ENCODE data around the gene CCBE1.

Gene CCBE1

GRCh38 chr18:59623456-59624368, 73.5 kb downstream of the CCBE1 start:
- DNase-seq (ENCODE audit: extremely low read depth in 1 of 2, low read depth in 1 of 2), result no peak

DNA sequence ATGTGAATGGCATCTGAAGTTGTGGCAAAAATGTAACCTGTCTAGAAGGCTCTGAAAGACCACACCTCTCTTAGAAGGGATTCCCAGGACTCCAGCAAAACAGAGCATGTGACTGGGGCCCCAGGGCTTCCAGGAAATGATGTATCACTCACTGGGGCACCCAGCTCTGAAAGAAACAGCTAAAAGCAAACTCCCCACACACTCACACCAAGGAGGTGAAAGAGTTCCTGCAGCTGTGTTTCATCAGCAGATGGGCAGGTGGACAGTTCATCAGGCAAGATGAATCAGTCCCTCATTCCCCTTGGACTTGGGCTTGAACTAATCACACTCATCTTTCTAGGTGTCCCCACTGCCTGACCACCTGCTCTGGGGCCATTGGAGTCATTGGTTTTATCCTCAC, 76.2 kb downstream of the CCBE1 start:
- DNase-seq (ENCODE audit: extremely low read depth in 1 of 2, low read depth in 1 of 2), result no peak

- no peak for DNase-seq (ENCODE audit: extremely low read depth in 1 of 2, low read depth in 1 of 2)
Observed at GRCh38 chr18:59620381-59620780, 76.8 kb downstream of the CCBE1 start.

DNA sequence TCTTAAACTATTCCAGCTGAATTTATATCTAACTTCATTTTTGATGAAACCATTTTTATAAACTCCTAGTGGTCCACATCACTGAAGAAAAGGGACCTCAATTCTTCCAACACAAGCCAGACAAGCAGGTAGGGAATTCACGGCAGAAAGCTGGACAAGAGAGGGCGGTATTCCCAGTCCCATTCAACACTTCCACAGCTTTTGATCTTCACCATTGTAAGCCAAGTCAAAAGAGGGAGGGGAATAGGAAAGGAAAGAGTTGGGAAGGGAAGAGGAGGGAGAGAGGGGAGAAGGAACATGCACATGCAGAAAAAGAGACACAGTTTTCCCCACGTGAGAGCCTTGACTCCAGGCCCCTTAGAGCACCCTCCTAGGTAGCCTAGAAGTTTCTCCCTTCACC, 77.4 kb downstream of the CCBE1 start:
- DNase-seq (ENCODE audit: extremely low read depth in 1 of 2, low read depth in 1 of 2), result no peak

- no peak for DNase-seq (ENCODE audit: extremely low read depth in 1 of 2, low read depth in 1 of 2)
Observed at GRCh38 chr18:59617468-59617932, 79.7 kb downstream of the CCBE1 start.

- DNase-seq (ENCODE audit: extremely low read depth in 1 of 2, low read depth in 1 of 2), result no peak
Observed at GRCh38 chr18:59616501-59616900, 80.7 kb downstream of the CCBE1 start.

DNA sequence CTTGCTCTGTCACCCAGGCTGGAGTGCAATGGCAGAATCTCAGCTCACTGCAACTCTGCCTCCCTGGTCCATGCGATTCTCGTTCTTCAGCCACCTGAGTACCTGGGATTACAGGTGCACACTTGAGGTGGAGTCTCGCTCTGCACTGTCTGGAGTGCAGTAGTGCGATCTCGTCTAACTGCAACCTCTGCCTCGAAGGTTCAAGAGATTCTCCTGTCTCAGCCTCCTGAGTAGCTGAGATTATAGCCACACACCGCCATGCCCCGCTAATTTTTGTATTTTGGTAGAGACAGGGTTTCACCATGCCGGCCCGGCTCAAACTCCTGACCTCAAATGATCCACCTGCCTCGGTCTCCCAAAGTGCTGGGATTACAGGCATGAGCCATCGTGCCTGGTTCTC, 83.3 kb downstream of the CCBE1 start:
- DNase-seq (ENCODE audit: extremely low read depth in 1 of 2, low read depth in 1 of 2), result no peak

- no peak for DNase-seq (ENCODE audit: extremely low read depth in 1 of 2, low read depth in 1 of 2)
Observed at GRCh38 chr18:59612381-59612780, 84.8 kb downstream of the CCBE1 start.

DNA sequence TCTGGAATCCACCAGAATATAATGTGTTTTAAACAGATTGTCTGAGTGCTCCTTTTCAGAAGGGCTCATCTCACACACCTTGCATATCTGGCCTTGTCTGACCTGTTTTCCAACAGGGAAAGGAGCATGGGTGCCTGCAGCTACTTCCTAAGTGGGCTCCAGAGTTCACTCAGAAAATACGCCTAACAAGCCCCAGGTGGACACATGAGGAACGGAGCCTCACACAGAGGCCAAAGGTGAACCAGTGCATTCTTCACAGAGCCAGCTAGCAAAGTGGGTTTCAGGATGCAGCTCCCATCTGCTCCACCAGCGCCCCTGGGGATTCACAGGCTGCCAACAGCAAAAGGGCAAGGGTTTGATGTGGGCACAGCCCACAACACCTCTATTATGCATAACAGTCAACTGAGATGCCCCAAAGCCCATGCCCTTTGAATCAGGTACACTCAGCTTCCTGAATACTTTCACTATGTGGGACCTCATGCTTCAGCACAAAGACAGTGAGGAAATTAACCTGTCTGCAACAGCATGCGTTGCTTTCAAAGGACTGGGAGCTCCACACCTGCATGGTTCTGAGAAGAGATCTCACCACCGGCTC, 86.6 kb downstream of the CCBE1 start:
- DNase-seq (ENCODE audit: extremely low read depth in 1 of 2, low read depth in 1 of 2), result no peak

DNA sequence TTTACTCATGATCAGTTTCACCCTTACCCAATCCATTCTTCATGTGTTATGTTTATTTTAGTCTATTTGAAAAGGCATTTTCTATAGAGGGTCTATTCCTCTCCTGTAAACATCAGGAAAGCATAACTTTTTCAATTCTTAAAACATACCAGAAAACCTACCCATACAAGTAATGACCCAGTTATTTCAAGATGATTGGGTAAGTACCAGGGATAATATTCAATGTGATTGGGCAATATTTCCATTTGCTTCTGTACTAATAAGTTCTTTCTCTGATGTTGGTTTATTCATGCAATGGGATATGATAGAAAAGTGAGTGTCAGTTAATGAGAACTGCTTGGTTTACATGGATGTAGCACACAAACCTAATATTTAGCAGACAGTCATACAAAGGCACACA, 87.6 kb downstream of the CCBE1 start:
- no peak for DNase-seq (ENCODE audit: extremely low read depth in 1 of 2, low read depth in 1 of 2)

- DNase-seq (ENCODE audit: extremely low read depth in 1 of 2, low read depth in 1 of 2), result no peak
Observed at GRCh38 chr18:59607471-59607870, 89.8 kb downstream of the CCBE1 start.

DNA sequence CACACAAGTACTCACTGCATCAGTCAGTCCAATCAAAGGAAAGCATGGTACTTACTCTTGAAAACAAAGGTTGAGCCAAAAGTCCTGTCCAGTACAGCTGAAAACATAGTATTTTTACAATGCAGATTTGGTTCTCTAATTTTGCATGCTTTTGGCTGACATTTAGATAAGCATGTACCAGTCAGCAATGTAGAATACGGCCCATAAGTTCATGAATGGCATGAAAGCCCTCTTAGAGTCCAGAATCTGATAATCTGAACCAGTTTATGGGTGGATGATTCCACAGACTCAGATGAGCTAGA, 90.2 kb downstream of the CCBE1 start:
- DNase-seq (ENCODE audit: extremely low read depth in 1 of 2, low read depth in 1 of 2), result no peak

GRCh38 chr18:59606193-59607077, 90.8 kb downstream of the CCBE1 start:
- no peak for DNase-seq (ENCODE audit: extremely low read depth in 1 of 2, low read depth in 1 of 2)

DNA sequence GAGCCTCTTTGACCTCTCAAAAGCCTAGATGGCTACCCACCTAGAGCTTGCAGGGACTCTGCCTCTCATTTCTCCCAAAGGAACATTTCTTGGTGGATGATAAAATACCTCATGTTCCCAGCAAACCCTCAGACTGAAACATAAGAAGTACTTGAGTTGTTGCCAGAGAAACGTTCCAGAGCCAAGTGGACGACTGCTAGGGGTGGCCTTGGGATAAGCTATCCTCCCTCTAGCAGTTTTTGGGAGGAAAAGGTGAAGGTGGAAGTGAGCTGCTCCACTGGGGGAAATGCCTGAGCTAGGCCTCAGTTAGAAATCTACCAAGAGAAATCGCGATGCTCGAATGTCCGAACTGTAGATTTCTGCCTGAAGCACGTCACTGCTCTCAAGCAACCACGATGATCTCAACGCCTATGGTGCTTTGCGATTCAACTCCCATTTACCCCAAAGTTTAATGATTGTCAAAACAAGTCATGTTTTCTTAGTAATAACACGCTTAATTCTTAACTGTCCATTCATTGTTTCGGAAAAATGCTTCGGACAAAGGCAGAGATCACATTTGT, 91.5 kb downstream of the CCBE1 start:
- no peak for DNase-seq (ENCODE audit: extremely low read depth in 1 of 2, low read depth in 1 of 2)

GRCh38 chr18:59604877-59605276, 92.3 kb downstream of the CCBE1 start:
- DNase-seq (ENCODE audit: extremely low read depth in 1 of 2, low read depth in 1 of 2), result no peak

DNA sequence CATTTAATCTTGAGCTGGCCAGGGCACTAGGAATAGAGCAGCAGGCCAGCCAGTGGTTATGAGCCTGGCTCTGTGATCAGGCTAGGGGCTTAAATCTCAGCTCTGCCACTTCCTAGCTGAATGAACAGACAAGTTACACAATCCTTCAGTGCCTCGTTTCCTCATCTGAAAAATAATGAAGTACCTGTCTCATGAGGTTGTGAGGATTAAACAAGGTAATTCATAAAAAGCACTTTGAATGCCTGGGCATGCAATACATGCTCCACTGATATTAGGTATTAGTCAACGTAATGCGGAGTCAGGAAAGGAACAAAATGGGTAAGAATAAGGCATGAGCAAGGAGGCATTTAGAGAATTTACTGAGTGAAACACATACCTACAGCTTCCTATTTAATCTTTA, 100.2 kb downstream of the CCBE1 start:
- DNase-seq (ENCODE audit: extremely low read depth in 1 of 2, low read depth in 1 of 2), result no peak

DNA sequence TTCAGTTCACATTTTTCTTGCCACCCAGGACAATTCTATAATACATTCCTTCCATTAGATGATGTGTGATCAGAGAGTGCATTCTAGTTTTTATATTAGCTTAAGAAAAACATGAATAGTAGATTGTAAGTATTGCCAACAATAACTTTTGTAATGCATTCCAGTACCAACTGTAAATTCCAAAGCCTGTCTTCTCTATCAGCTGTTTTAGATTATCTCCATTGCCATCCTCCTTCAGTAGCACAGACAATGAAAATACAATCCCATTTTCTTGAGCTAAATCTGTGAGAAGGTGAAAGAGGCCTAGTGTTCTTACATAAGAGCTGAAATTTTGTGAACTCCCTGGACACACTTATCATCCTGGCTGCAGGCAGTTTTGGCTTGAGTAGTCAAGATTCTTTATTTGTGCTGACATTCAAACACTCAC, 103.9 kb downstream of the CCBE1 start:
- no peak for DNase-seq (ENCODE audit: extremely low read depth in 1 of 2, low read depth in 1 of 2)

DNA sequence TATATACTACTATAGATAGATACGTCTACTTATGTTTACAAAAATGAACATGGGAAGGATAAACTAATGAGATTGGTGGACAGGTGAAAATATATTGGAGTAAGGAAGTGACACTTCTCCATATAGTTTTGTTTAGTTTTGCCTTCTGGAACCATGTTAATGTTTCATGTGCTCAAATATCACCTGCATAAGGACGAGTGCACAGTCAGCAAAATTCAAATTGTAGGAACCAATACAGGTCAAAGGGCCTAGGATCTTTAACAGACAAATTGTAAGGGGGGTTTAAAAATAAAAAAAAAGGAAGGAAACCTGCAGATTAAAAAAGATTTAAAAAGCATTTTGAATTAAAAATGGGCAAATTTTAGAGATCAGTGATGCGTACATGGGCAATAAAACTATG, 104.6 kb downstream of the CCBE1 start:
- DNase-seq (ENCODE audit: extremely low read depth in 1 of 2, low read depth in 1 of 2), result no peak

DNA sequence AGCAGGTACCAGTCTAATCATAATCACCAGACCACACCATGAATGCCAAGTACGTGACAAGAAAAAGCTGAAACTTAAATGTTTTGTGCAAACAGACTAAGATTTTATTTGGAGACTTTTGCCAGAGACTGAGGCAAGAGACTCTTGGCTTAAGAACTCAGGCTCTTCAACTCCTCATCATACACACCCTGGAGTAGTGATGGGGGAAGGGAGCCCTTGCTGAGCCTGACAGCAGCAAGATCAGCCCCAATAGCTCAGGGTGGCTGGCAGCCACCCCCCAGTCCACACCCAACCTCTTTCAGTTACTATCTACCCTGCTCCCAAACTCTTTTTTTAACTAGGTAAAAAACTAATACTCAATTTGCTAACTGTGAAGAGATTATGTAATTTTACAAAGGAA, 114.8 kb downstream of the CCBE1 start:
- DNase-seq (ENCODE audit: extremely low read depth in 1 of 2, low read depth in 1 of 2), result no peak

DNA sequence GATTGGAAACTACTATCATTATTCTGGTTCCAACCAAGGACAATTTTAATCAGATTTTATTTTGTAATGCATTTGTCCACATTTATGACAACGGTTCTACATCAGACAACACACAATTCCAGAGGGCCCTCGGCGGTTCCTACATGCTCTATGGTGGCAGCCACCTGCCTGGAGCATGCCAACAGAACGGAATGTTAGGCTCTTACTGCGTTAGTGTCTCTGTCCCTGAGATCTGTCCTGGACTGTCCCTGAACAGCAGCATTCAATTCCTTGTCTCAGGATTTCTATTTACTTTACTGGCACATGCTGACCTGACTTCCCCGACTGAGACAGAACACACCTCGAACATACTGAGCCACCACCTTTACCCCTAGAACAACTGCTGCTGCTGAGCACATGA, 117.7 kb downstream of the CCBE1 start:
- DNase-seq (ENCODE audit: extremely low read depth in 1 of 2, low read depth in 1 of 2), result no peak

DNA sequence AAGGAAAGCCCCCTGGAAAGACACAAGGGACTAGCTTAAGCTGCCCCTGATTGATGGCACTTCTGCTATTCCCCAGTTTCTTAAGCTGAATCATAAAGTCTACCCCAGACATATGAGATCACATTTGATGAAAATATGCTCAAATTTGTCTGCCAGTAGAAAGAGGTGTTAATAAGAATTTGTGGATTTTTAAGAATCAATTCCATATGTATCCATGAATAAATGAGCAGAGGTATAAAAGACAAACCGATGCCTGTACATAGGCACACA, 119.9 kb downstream of the CCBE1 start:
- DNase-seq (ENCODE audit: extremely low read depth in 1 of 2, low read depth in 1 of 2), result no peak

Measured in activated CD8-positive, alpha-beta memory T cell treated with anti-CD3 and anti-CD28 coated beads for 1 hour (primary cell).